ENCODE measurements around the gene LGALS9C.
"Not testable (repeated sequence)": the region's sequence is repeated elsewhere in the genome, so short reads cannot be mapped to it uniquely, and the experiment has no call there.

- TF ChIP-seq CTCF (conservative IDR thresholded peaks at IDR 0.05 in 1 of 2, IDR thresholded peaks at IDR 0.05 in 1 of 2; ENCODE audit: extremely low read depth in 1 of 2, insufficient read depth in 1 of 2, low read depth in 1 of 2, low read length in 2 of 2); EZH2 (IDR thresholded peaks at IDR 0.05; ENCODE audit: borderline replicate concordance, low read length): not testable (repeated sequence)
These were observed 1.8 kb downstream of the LGALS9C start for GRCh38 chr17:18478362-18478761.

Measured in mammary epithelial cell (primary cell).